ENCODE results near the gene PIEZO2.

Gene PIEZO2

GRCh38 chr18:10973567-10974203 lies 175.7 kb downstream of the PIEZO2 start:
- 80% methylated on average over 9 of the region's 10 CpGs for WGBS
- no peak overlapping the region for H3K4ac ChIP-seq (ENCODE audit: low read depth in 1 of 2, low read length in 2 of 2)

DNA sequence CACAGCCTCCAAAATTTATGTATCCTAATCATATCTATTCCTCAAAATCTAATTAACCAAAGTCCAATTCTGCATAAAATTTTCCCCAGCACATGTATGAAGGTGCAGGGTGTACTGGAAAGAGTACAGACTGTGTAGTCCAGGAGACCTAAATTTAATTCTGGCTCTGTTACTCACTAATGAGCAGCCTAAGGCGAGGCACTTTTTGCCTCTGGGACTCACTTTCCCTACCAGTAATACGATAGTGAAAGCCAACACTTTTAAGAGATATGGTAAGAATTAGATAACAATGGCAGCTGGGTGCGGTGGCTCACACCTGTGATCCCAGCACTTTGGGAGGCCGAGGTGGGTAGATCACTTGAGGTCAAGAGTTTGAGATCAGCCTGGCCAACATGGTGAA lies 177.7 kb downstream of the PIEZO2 start:
- no peaks in the 10 kb centered on the region for H3K27me3 ChIP-seq (ENCODE audit: control insufficient read depth in 1 of 2, insufficient read depth in 1 of 2, low read length in 2 of 2)
- no peaks in the 10 kb centered on the region for H3K4me1 ChIP-seq (ENCODE audit: control insufficient read depth, insufficient read depth, low read depth, low read length)
- no peak overlapping the region for H3K4me2 ChIP-seq (ENCODE audit: low read length, poor library complexity, severe bottlenecking)
- no peak overlapping the region for H3K4ac ChIP-seq (ENCODE audit: low read depth in 1 of 2, low read length in 2 of 2)
- no peak overlapping the region for H2BK12ac ChIP-seq (ENCODE audit: low read length in 2 of 2)
- DNase-seq, result no peak
- no peak overlapping the region for H3K18ac ChIP-seq (ENCODE audit: low read depth in 1 of 2, low read length in 2 of 2)
- H3K14ac ChIP-seq (ENCODE audit: low read length in 2 of 2), result no peak overlapping the region
- no peak overlapping the region for H2BK120ac ChIP-seq (ENCODE audit: low read depth, low read length)
- H4K91ac ChIP-seq (ENCODE audit: low read length), result no peak overlapping the region
- H3K36me3 ChIP-seq (ENCODE audit: control insufficient read depth in 1 of 2, insufficient read depth in 2 of 2, low read depth in 1 of 2, low read length in 2 of 2), result no peaks in the 10 kb centered on the region
- no peak overlapping the region for H2BK5ac ChIP-seq (ENCODE audit: low read depth, low read length, poor library complexity, severe bottlenecking)
- H3K9ac ChIP-seq (ENCODE audit: low read length), result no peak overlapping the region
- no peak overlapping the region for H3K27ac ChIP-seq (ENCODE audit: low read length, poor library complexity, severe bottlenecking)
- no peak overlapping the region for H4K8ac ChIP-seq (ENCODE audit: low read length)
- H3K4me3 ChIP-seq (ENCODE audit: insufficient read depth in 1 of 2, low read depth in 1 of 2, low read length in 2 of 2), result no peak overlapping the region
- no peak overlapping the region for H2BK15ac ChIP-seq (ENCODE audit: low read depth, poor library complexity, severe bottlenecking)
- no peak overlapping the region for H2AK5ac ChIP-seq (ENCODE audit: low read length, severe bottlenecking)
- 100% methylated on average over 2 of the region's 4 CpGs for WGBS
- no peaks in the 10 kb centered on the region for H3K79me1 ChIP-seq (replicated peaks; ENCODE audit: low read length, poor library complexity, severe bottlenecking)
- H3K23ac ChIP-seq (ENCODE audit: low read length in 2 of 2), result no peak overlapping the region
- H2AFZ ChIP-seq (ENCODE audit: low read depth, low read length), result no peak overlapping the region
- H3K9me3 ChIP-seq (ENCODE audit: control insufficient read depth, low read length), result no peaks in the 10 kb centered on the region

More at GRCh38 chr18:10973567-10974203, 175.7 kb downstream of the PIEZO2 start:
- H2BK15ac ChIP-seq (ENCODE audit: low read depth, poor library complexity, severe bottlenecking), result no peak overlapping the region
- no peak overlapping the region for H2BK12ac ChIP-seq (ENCODE audit: low read length in 2 of 2)
- no peak overlapping the region for H3K14ac ChIP-seq (ENCODE audit: low read length in 2 of 2)
- no peaks in the 10 kb centered on the region for H3K4me1 ChIP-seq (ENCODE audit: control insufficient read depth, insufficient read depth, low read depth, low read length)
- peak; percentile 48 for DNase-seq
- no peaks in the 10 kb centered on the region for H3K9me3 ChIP-seq (ENCODE audit: control insufficient read depth, low read length)
- H2AFZ ChIP-seq (ENCODE audit: low read depth, low read length), result no peak overlapping the region
- H2BK120ac ChIP-seq (ENCODE audit: low read depth, low read length), result no peak overlapping the region
- H3K4me3 ChIP-seq (ENCODE audit: insufficient read depth in 1 of 2, low read depth in 1 of 2, low read length in 2 of 2), result no peak overlapping the region
- H3K23ac ChIP-seq (ENCODE audit: low read length in 2 of 2), result no peak overlapping the region
- no peak overlapping the region for H2AK5ac ChIP-seq (ENCODE audit: low read length, severe bottlenecking)
- no peak overlapping the region for H3K27ac ChIP-seq (ENCODE audit: low read length, poor library complexity, severe bottlenecking)
- no peak overlapping the region for H4K91ac ChIP-seq (ENCODE audit: low read length)
- H3K36me3 ChIP-seq (ENCODE audit: control insufficient read depth in 1 of 2, insufficient read depth in 2 of 2, low read depth in 1 of 2, low read length in 2 of 2), result no peaks in the 10 kb centered on the region
- no peak overlapping the region for H2BK5ac ChIP-seq (ENCODE audit: low read depth, low read length, poor library complexity, severe bottlenecking)
- no peak overlapping the region for H3K9ac ChIP-seq (ENCODE audit: low read length)
- H3K79me1 ChIP-seq (replicated peaks; ENCODE audit: low read length, poor library complexity, severe bottlenecking), result no peaks in the 10 kb centered on the region
- H4K8ac ChIP-seq (ENCODE audit: low read length), result no peak overlapping the region
- H3K27me3 ChIP-seq (ENCODE audit: control insufficient read depth in 1 of 2, insufficient read depth in 1 of 2, low read length in 2 of 2), result no peaks in the 10 kb centered on the region
- no peak overlapping the region for H3K4me2 ChIP-seq (ENCODE audit: low read length, poor library complexity, severe bottlenecking)
- no peak overlapping the region for H3K18ac ChIP-seq (ENCODE audit: low read depth in 1 of 2, low read length in 2 of 2)

DNA sequence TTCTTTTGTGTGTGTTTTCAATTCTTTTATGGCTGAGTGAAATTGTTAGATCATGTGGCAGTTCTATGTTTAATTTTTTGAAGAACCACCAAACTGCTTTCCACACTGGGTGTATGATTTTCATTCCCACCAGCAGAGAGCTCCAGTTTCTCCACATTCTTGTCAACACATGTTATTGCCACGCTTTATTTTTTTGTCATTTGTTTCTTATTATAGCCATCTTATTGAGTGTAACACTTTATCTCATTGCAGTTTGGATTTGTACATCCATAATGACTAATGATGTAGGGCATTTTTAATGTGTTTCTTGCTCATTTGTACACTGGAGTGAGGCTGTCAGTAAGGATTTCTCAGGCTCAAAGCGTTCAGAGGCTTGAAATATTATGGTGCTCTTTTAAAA lies 184.2 kb downstream of the PIEZO2 start:
- H4K8ac ChIP-seq (ENCODE audit: low read length), result no peak overlapping the region
- no peak overlapping the region for H4K91ac ChIP-seq (ENCODE audit: low read length)
- H2BK120ac ChIP-seq (ENCODE audit: low read depth, low read length), result no peak overlapping the region
- WGBS, result 83% methylated on average over 1 of the region's 2 CpGs
- H3K4ac ChIP-seq (ENCODE audit: low read depth in 1 of 2, low read length in 2 of 2), result no peak overlapping the region
- H2BK15ac ChIP-seq (ENCODE audit: low read depth, poor library complexity, severe bottlenecking), result no peak overlapping the region
- no peaks in the 10 kb centered on the region for H3K36me3 ChIP-seq (ENCODE audit: control insufficient read depth in 1 of 2, insufficient read depth in 2 of 2, low read depth in 1 of 2, low read length in 2 of 2)
- no peaks in the 10 kb centered on the region for H3K4me1 ChIP-seq (ENCODE audit: control insufficient read depth, insufficient read depth, low read depth, low read length)
- no peak overlapping the region for H3K23ac ChIP-seq (ENCODE audit: low read length in 2 of 2)
- no peak overlapping the region for H2BK12ac ChIP-seq (ENCODE audit: low read length in 2 of 2)
- H3K9me3 ChIP-seq (ENCODE audit: control insufficient read depth, low read length), result no peaks in the 10 kb centered on the region
- H3K4me2 ChIP-seq (ENCODE audit: low read length, poor library complexity, severe bottlenecking), result no peak overlapping the region
- H3K27me3 ChIP-seq (ENCODE audit: control insufficient read depth in 1 of 2, insufficient read depth in 1 of 2, low read length in 2 of 2), result no peaks in the 10 kb centered on the region
- H3K14ac ChIP-seq (ENCODE audit: low read length in 2 of 2), result no peak overlapping the region
- no peak overlapping the region for H3K4me3 ChIP-seq (ENCODE audit: insufficient read depth in 1 of 2, low read depth in 1 of 2, low read length in 2 of 2)
- no peak overlapping the region for H2BK5ac ChIP-seq (ENCODE audit: low read depth, low read length, poor library complexity, severe bottlenecking)
- peak; percentile 17 for DNase-seq
- H3K79me1 ChIP-seq (replicated peaks; ENCODE audit: low read length, poor library complexity, severe bottlenecking), result no peaks in the 10 kb centered on the region
- H2AK5ac ChIP-seq (ENCODE audit: low read length, severe bottlenecking), result no peak overlapping the region
- no peak overlapping the region for H3K18ac ChIP-seq (ENCODE audit: low read depth in 1 of 2, low read length in 2 of 2)
- H2AFZ ChIP-seq (ENCODE audit: low read depth, low read length), result no peak overlapping the region
- H3K27ac ChIP-seq (ENCODE audit: low read length, poor library complexity, severe bottlenecking), result no peak overlapping the region
- no peak overlapping the region for H3K9ac ChIP-seq (ENCODE audit: low read length)

- DNase-seq, result no peak
- H4K91ac ChIP-seq (ENCODE audit: low read length), result no peak overlapping the region
- H3K27me3 ChIP-seq (ENCODE audit: control insufficient read depth in 1 of 2, insufficient read depth in 1 of 2, low read length in 2 of 2), result no peaks in the 10 kb centered on the region
- no peak overlapping the region for H3K14ac ChIP-seq (ENCODE audit: low read length in 2 of 2)
- H3K4ac ChIP-seq (ENCODE audit: low read depth in 1 of 2, low read length in 2 of 2), result no peak overlapping the region
- no peaks in the 10 kb centered on the region for H3K9me3 ChIP-seq (ENCODE audit: control insufficient read depth, low read length)
- no peaks in the 10 kb centered on the region for H3K4me1 ChIP-seq (ENCODE audit: control insufficient read depth, insufficient read depth, low read depth, low read length)
- H3K27ac ChIP-seq (ENCODE audit: low read length, poor library complexity, severe bottlenecking), result no peak overlapping the region
- no peak overlapping the region for H2BK12ac ChIP-seq (ENCODE audit: low read length in 2 of 2)
- H3K4me2 ChIP-seq (ENCODE audit: low read length, poor library complexity, severe bottlenecking), result no peak overlapping the region
- H4K8ac ChIP-seq (ENCODE audit: low read length), result no peak overlapping the region
- H2AFZ ChIP-seq (ENCODE audit: low read depth, low read length), result no peak overlapping the region
- no peak overlapping the region for H2BK15ac ChIP-seq (ENCODE audit: low read depth, poor library complexity, severe bottlenecking)
- H3K4me3 ChIP-seq (ENCODE audit: insufficient read depth in 1 of 2, low read depth in 1 of 2, low read length in 2 of 2), result no peak overlapping the region
- H3K23ac ChIP-seq (ENCODE audit: low read length in 2 of 2), result no peak overlapping the region
- no peak overlapping the region for H2AK5ac ChIP-seq (ENCODE audit: low read length, severe bottlenecking)
- no peaks in the 10 kb centered on the region for H3K36me3 ChIP-seq (ENCODE audit: control insufficient read depth in 1 of 2, insufficient read depth in 2 of 2, low read depth in 1 of 2, low read length in 2 of 2)
- H3K18ac ChIP-seq (ENCODE audit: low read depth in 1 of 2, low read length in 2 of 2), result peak overlapping the region in 1 of 2 experiments; percentile 37
- H2BK5ac ChIP-seq (ENCODE audit: low read depth, low read length, poor library complexity, severe bottlenecking), result no peak overlapping the region
- no peaks in the 10 kb centered on the region for H3K79me1 ChIP-seq (replicated peaks; ENCODE audit: low read length, poor library complexity, severe bottlenecking)
- H3K9ac ChIP-seq (ENCODE audit: low read length), result no peak overlapping the region
- 83% methylated on average over 5 of the region's 5 CpGs for whole genome bisulfite sequencing
- H2BK120ac ChIP-seq (ENCODE audit: low read depth, low read length), result no peak overlapping the region
Observed at GRCh38 chr18:10953672-10954071, 195.7 kb downstream of the PIEZO2 start.

Measured in mesenchymal stem cell (in vitro differentiated cells and primary cell).